Mesendoderm (in vitro differentiated cells): ENCODE measurements around the gene KITLG.
"Not testable (repeated sequence)": the region's sequence is repeated elsewhere in the genome, so short reads cannot be mapped to it uniquely, and the experiment has no call there.

Experiments used
- DNase-seq: peaks from one replicate; pipeline ENCODE4 v3.0.0; 2013
- H2AK5ac ChIP-seq: 2 replicates; pipeline ENCODE4 v1.6.1; 2013; ENCODE audit warnings: low read length, inconsistent platforms
- H2BK120ac ChIP-seq: 2 replicates; pipeline ENCODE4 v1.6.1; 2013; ENCODE audit warnings: low read depth, mild to moderate bottlenecking, low read length, moderate library complexity, mixed read lengths
- H2BK15ac ChIP-seq: replicated peaks from 2 replicates; pipeline ENCODE4 v1.6.1; 2013; ENCODE audit warnings: low read depth, mild to moderate bottlenecking, moderate library complexity
- H2BK5ac ChIP-seq: 2 replicates; pipeline ENCODE4 v1.6.1; 2013; ENCODE audit warnings: low read length, inconsistent platforms
- H3K18ac ChIP-seq: 2 replicates; pipeline ENCODE4 v1.6.1; 2013; ENCODE audit warnings: mild to moderate bottlenecking, low read length, mixed read lengths
- H3K23ac ChIP-seq: one replicate; pipeline ENCODE4 v1.6.1; 2013; ENCODE audit warnings: low read length
- H3K27ac ChIP-seq: 2 replicates; pipeline ENCODE4 v1.5.1; 2013; ENCODE audit warnings: low read depth, mild to moderate bottlenecking, inconsistent platforms, low read length, moderate library complexity
- H3K27me3 ChIP-seq: 2 replicates; pipeline ENCODE4 v1.6.1; 2013; ENCODE audit warnings: low read length, control low read depth, mild to moderate bottlenecking, inconsistent platforms; ENCODE audit not compliant: insufficient read depth, poor library complexity
- H3K36me3 ChIP-seq: 2 replicates; pipeline ENCODE4 v1.6.1; 2013; ENCODE audit warnings: low read length, inconsistent platforms; ENCODE audit not compliant: control insufficient read depth, insufficient read depth
- H3K4ac ChIP-seq: one replicate; pipeline ENCODE4 v1.6.1; 2013; ENCODE audit warnings: low read depth, mild to moderate bottlenecking, low read length, moderate library complexity
- H3K4me1 ChIP-seq: 2 replicates; pipeline ENCODE4 v1.6.1; 2013; ENCODE audit warnings: low read depth, low read length, inconsistent platforms; ENCODE audit not compliant: control insufficient read depth
- H3K4me2 ChIP-seq: 2 replicates; pipeline ENCODE4 v1.6.1; 2013; ENCODE audit warnings: low read length
- H3K4me3 ChIP-seq: 2 replicates; pipeline ENCODE4 v1.5.1; 2013; ENCODE audit warnings: mild to moderate bottlenecking, low read length
- H3K56ac ChIP-seq: one replicate; pipeline ENCODE4 v1.6.1; 2013; ENCODE audit warnings: low read length
- H3K79me1 ChIP-seq: 2 replicates; pipeline ENCODE4 v1.6.1; 2013; ENCODE audit warnings: low read length, inconsistent platforms
- H3K79me2 ChIP-seq: 2 replicates; pipeline ENCODE4 v1.6.1; 2013; ENCODE audit warnings: mild to moderate bottlenecking, low read length; ENCODE audit not compliant: control insufficient read depth, insufficient read depth
- H3K9ac ChIP-seq: 2 replicates; pipeline ENCODE4 v1.6.1; 2013; ENCODE audit warnings: low read length, inconsistent platforms
- H4K5ac ChIP-seq: one replicate; pipeline ENCODE4 v1.6.1; 2013; ENCODE audit warnings: low read length
- H4K8ac ChIP-seq: one replicate; pipeline ENCODE4 v1.6.1; 2013; ENCODE audit warnings: low read depth, mild to moderate bottlenecking, control low read depth, low read length, moderate library complexity
- WGBS: extraction: QIAGEN DNeasy Blood & Tissue Kit; methylation state at CpG from one replicate; pipeline ENCODE4 v1.1.7; 2013; ENCODE audit warnings: low lambda C conversion rate, missing lambda C conversion rate; ENCODE audit not compliant: insufficient coverage; ENCODE audit errors: extremely low coverage; 5-methylcytosine and 5-hydroxymethylcytosine counted together

The KITLG gene

DNA sequence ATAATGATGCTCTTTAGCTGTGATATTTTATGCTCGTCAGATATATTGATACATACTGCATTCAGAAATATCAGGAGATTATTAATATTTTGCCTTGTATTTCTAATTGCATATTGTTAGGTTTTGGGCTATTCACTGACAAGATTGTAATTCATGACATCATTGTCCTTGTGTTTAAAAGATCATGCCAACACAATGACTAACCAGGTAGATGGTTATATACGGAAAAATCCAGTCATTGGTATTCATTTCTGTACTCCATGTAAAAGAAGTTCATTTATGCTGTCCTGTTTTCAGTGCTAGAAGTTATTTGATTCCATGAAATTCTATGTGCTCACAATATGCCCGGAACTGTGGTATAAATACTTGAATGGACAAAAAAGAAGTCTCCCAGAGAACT lies 107.5 kb downstream of the KITLG start:
- Histone ChIP-seq H3K18ac (no peak overlapping the region), H3K79me2 (no peaks in the 10 kb centered on the region), H3K27ac (no peak overlapping the region), H2BK5ac (no peak overlapping the region), H3K23ac (no peak overlapping the region), H3K4me2 (no peak overlapping the region), H3K4me3 (no peak overlapping the region), H3K4me1 (no peaks in the 10 kb centered on the region), H2AK5ac (no peak overlapping the region), H3K27me3 (no peaks in the 10 kb centered on the region), H2BK120ac (no peak overlapping the region), H4K5ac (no peak overlapping the region), H3K79me1 (no peaks in the 10 kb centered on the region), H2BK15ac (no peak overlapping the region), H4K8ac (no peak overlapping the region), H3K56ac (no peak overlapping the region), H3K4ac (no peak overlapping the region), H3K36me3 (no peaks in the 10 kb centered on the region), H3K9ac (no peak overlapping the region)
- DNase-seq, result no peak
- no CpG with 5 or more reads among the region's 3 CpGs for WGBS

DNA sequence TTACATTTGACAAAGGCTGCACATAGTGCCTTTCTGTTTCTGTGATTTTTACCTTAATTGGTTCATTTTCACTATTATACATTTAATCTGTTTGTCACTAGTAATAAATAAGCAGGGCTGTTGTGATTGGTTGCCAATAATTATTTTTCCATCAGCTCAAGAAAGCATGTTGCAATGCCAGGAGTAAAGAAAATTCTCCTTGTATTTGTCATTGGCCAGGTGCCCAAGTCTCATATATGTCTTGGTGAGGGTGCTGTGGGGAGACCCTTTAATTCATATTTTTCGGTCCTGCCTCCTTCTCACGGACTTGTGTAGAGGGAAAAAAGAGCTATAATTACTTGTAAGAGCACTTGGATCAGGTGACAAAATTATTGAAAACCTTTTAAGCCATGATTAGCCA lies 108.0 kb downstream of the KITLG start:
- no peak overlapping the region for H3K56ac ChIP-seq
- H2AK5ac ChIP-seq, result no peak overlapping the region
- no peak overlapping the region for H3K4ac ChIP-seq
- H3K36me3 ChIP-seq, result no peaks in the 10 kb centered on the region
- no CpG with 5 or more reads among the region's 2 CpGs for whole genome bisulfite sequencing
- no peak overlapping the region for H3K27ac ChIP-seq
- H4K8ac ChIP-seq, result no peak overlapping the region
- no peak overlapping the region for H3K18ac ChIP-seq
- no peak overlapping the region for H2BK120ac ChIP-seq
- H2BK15ac ChIP-seq, result no peak overlapping the region
- H2BK5ac ChIP-seq, result no peak overlapping the region
- H3K79me1 ChIP-seq, result no peaks in the 10 kb centered on the region
- H3K4me1 ChIP-seq, result no peaks in the 10 kb centered on the region
- no peak overlapping the region for H4K5ac ChIP-seq
- DNase-seq, result no peak
- no peak overlapping the region for H3K23ac ChIP-seq
- H3K4me2 ChIP-seq, result no peak overlapping the region
- no peaks in the 10 kb centered on the region for H3K27me3 ChIP-seq
- H3K9ac ChIP-seq, result no peak overlapping the region
- no peaks in the 10 kb centered on the region for H3K79me2 ChIP-seq
- no peak overlapping the region for H3K4me3 ChIP-seq

DNA sequence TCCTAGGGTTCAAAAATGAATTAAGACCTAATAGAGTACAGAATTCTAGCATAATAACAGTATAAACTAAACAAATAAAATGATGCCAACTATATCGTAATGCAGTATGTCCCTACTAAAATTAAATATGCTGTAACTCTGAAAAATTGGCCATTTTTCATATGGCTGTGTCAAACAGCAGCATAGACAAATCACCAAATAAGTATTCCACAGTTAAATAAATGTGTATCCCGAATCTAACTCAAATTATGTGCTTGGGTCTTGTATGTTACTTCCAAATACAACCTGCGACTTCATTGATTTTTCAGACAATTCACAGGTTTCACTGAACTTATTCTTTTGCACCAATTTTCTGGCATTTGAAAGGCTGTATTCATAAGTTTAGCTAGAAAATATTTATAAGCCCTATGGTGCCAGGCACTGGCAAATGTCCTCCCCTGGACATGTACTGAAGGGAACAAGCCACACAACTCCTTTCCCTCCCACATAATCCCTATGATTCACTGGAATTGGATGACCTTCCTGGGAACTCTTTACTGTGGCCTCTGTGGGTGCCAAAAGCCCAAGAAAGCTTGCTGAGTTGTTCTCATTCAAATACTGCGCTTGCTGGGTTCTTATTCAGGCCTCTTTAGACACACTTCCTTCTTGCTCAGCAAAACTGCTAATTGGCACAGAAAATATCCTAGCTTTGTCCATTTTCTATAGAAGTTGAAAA lies 108.8 kb downstream of the KITLG start:
- H3K36me3 ChIP-seq, result no peaks in the 10 kb centered on the region
- no peak for DNase-seq
- no peak overlapping the region for H4K8ac ChIP-seq

DNA sequence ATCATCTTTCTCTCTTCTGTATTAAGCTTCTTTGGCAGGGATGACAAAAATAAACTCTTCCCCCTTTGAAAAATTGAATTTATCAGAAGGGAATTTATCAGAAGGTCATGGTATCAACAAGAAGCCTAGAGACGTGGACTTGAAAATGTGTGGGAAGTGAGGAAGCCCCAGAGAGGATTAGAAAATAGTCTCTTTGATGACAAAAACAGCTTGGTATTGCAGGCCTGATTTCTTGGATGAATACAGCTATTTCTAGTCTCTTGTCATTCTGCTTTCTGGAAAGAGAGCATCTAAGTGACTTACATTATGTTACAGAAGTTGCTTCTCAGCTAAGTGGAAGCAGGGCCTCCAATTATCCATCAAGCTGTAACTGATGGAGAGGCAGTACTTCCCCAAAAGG lies 111.1 kb downstream of the KITLG start:
- Histone ChIP-seq H3K79me2 (no peaks in the 10 kb centered on the region), H4K5ac (no peak overlapping the region), H3K18ac (no peak overlapping the region), H3K23ac (no peak overlapping the region), H3K4me3 (no peak overlapping the region), H4K8ac (no peak overlapping the region), H3K4me2 (no peak overlapping the region), H3K4me1 (no peaks in the 10 kb centered on the region), H3K27me3 (no peaks in the 10 kb centered on the region), H2BK15ac (no peak overlapping the region), H3K79me1 (no peaks in the 10 kb centered on the region), H3K9ac (no peak overlapping the region), H3K27ac (no peak overlapping the region), H3K4ac (no peak overlapping the region), H3K56ac (no peak overlapping the region), H2BK120ac (no peak overlapping the region), H2AK5ac (no peak overlapping the region), H2BK5ac (no peak overlapping the region), H3K36me3 (no peaks in the 10 kb centered on the region)
- DNase-seq, result no peak
- no CpG with 5 or more reads among the region's 1 CpG for WGBS

More for the DNA sequence above, 108.8 kb downstream of the KITLG start:
- no CpG with 5 or more reads among the region's 4 CpGs for WGBS
- Histone ChIP-seq H3K56ac (no peak overlapping the region), H3K79me1 (no peaks in the 10 kb centered on the region), H3K23ac (no peak overlapping the region), H3K4me1 (no peaks in the 10 kb centered on the region), H2BK120ac (no peak overlapping the region), H2BK5ac (no peak overlapping the region), H3K79me2 (no peaks in the 10 kb centered on the region), H2AK5ac (no peak overlapping the region), H3K9ac (no peak overlapping the region), H3K27ac (no peak overlapping the region), H3K4ac (no peak overlapping the region), H3K27me3 (no peaks in the 10 kb centered on the region), H3K18ac (no peak overlapping the region), H3K4me3 (no peak overlapping the region), H2BK15ac (no peak overlapping the region), H3K4me2 (no peak overlapping the region), H4K5ac (no peak overlapping the region)

DNA sequence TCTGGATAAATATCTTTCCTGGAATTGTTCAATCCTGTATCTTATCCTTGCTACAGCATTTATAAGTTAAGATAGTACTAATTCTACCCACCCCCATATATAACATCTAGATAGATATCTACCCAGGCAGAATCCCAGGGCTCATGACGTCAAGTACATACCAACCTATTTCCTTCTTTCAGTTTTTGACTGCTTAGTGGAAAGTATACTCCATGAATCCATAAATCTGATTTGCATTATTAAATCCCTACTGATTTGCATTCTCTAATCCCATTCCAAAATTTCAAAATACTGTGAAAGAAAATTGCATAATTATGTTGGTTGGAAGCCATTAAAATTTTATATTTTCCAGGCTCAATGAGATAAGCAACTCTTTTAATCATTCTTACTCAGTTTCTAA lies 111.7 kb downstream of the KITLG start:
- DNase-seq, result no peak
- no peaks in the 10 kb centered on the region for H3K79me2 ChIP-seq
- H3K4me2 ChIP-seq, result no peak overlapping the region
- no peak overlapping the region for H3K56ac ChIP-seq
- no peak overlapping the region for H3K9ac ChIP-seq
- H3K4me3 ChIP-seq, result no peak overlapping the region
- no peak overlapping the region for H2BK120ac ChIP-seq
- H3K18ac ChIP-seq, result no peak overlapping the region
- H3K36me3 ChIP-seq, result no peaks in the 10 kb centered on the region
- no peaks in the 10 kb centered on the region for H3K79me1 ChIP-seq
- no peak overlapping the region for H2AK5ac ChIP-seq
- no peak overlapping the region for H4K8ac ChIP-seq
- no peak overlapping the region for H2BK5ac ChIP-seq
- H3K4me1 ChIP-seq, result no peaks in the 10 kb centered on the region
- WGBS, result no CpG with 5 or more reads among the region's 1 CpG
- no peak overlapping the region for H3K27ac ChIP-seq
- no peak overlapping the region for H3K23ac ChIP-seq
- H3K4ac ChIP-seq, result no peak overlapping the region
- no peak overlapping the region for H4K5ac ChIP-seq
- H2BK15ac ChIP-seq, result no peak overlapping the region
- no peaks in the 10 kb centered on the region for H3K27me3 ChIP-seq

DNA sequence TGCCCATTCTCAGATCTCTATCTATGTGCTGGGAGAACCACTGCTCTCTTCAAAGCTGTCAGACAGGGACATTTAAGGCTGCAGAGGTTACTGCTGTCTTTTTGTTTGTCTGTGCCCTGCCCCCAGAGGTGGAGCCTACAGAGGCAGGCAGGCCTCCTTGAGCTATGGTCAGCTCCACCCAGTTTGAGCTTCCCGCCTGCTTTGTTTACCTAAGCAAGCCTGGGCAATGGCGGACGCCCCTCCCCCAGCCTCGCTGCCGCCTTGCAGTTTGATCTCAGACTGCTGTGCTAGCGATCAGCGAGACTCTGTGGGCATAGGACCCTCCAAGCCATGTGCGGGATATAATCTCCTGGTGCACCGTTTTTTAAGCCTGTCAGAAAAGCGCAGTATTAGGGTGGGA lies 113.6 kb downstream of the KITLG start:
- not testable (repeated sequence) for H4K8ac ChIP-seq, DNase-seq, H3K9ac ChIP-seq, H2BK5ac ChIP-seq, H3K36me3 ChIP-seq, H3K23ac ChIP-seq, H3K27me3 ChIP-seq, H2BK15ac ChIP-seq, H3K18ac ChIP-seq, H4K5ac ChIP-seq, H3K56ac ChIP-seq, H3K79me1 ChIP-seq, H3K4me1 ChIP-seq, H3K4ac ChIP-seq, H3K4me2 ChIP-seq, H3K79me2 ChIP-seq, H3K4me3 ChIP-seq, H2BK120ac ChIP-seq, H3K27ac ChIP-seq, H2AK5ac ChIP-seq
- WGBS, result no CpG with 5 or more reads among the region's 10 CpGs
